ENCODE measurements around the gene NCAM2.

- no peak for TF ChIP-seq CTCF (tag by site-specific recombination; IDR thresholded peaks at IDR 0.05)
- no peak for TF ChIP-seq INSM2 (tag by site-specific recombination; IDR thresholded peaks at IDR 0.05)
Measured at GRCh38 chr21:21146587-21147373, 148.6 kb downstream of the NCAM2 start.
